Activated naive CD8-positive, alpha-beta T cell treated with anti-CD3 and anti-CD28 coated beads, Interleukin-2, amount 50 U/mL, for 24 hours (primary cell): ENCODE results near the gene SGCG.
A peak's percentile ranks its signal among the peaks of the same experiment; 100 is the strongest.

Experiments used
- ATAC-seq: fragments of 150-1000 bp; cut with Tn5 transposase; one replicate; pipeline ENCODE4 v1.10.0; 2021
- DNase-seq: peaks from one replicate; pipeline ENCODE4 v3.0.0; 2021
- H3K27ac Mint-ChIP-seq: one replicate; pipeline ENCODE4 v1.8.0; 2021; ENCODE audit warnings: mild to moderate bottlenecking, mixed read lengths
- H3K27me3 Mint-ChIP-seq: one replicate; pipeline ENCODE4 v1.8.0; 2021; ENCODE audit warnings: mixed read lengths
- H3K36me3 Mint-ChIP-seq: one replicate; pipeline ENCODE4 v1.8.0; 2021; ENCODE audit warnings: low read depth, mixed read lengths
- H3K4me1 Mint-ChIP-seq: one replicate; pipeline ENCODE4 v1.8.0; 2021; ENCODE audit warnings: mixed read lengths
- H3K4me3 Mint-ChIP-seq: one replicate; pipeline ENCODE4 v1.8.0; 2021; ENCODE audit warnings: mild to moderate bottlenecking, moderate library complexity, mixed read lengths
- H3K9me3 Mint-ChIP-seq: one replicate; pipeline ENCODE4 v1.8.0; 2021; ENCODE audit warnings: mixed read lengths

Gene SGCG

GRCh38 chr13:23372264-23372906 is 191.6 kb downstream of the SGCG start:
- peak overlapping the region; percentile 28 for H3K27ac Mint-ChIP-seq
- peaks cover 42% of the 10 kb centered on the region for H3K4me1 Mint-ChIP-seq
- no peaks in the 10 kb centered on the region for H3K27me3 Mint-ChIP-seq

More at GRCh38 chr13:23372264-23372906, 191.6 kb downstream of the SGCG start:
- Mint-ChIP-seq H3K36me3 (peaks cover 55% of the 10 kb centered on the region), H3K4me3 (peak overlapping the region; percentile 53), H3K9me3 (no peaks in the 10 kb centered on the region)
- ATAC-seq = no peak
- no peak for DNase-seq
